ENCODE results near the gene GBX2. TPM values are rescaled to one million over a fixed set of nuclear protein-coding genes. Genes with fewer than 3 reads are reported as not detected.

The GBX2 gene
- total and polyA plus RNA-seq, 2 of the 8 experiments (the other 6 are each of a cell fraction or from before 2014, with no cell fraction given) = 0.38 to 0.89 TPM

GRCh38 chr2:236127010-236127409 is 41.2 kb downstream of the GBX2 start:
- CTCF ChIA-PET (ENCODE audit: partially characterized antibody) = interaction anchor here (0.7 to 3.0 kb wide), 5 partner anchors 13 to 348 kb away, joined by 3 to 10 read pairs (median 4); no protein-coding TSS in a partner anchor
- WGBS, 2 experiments (ENCODE audit: extremely low coverage in 1 of 2, insufficient coverage in 1 of 2, insufficient read length in 1 of 2, insufficient replicate concordance in 2 of 2, low coverage in 1 of 2, low lambda C conversion rate in 2 of 2, missing lambda C conversion rate in 1 of 2) = 89% methylated on average over 11 of the region's 11 CpGs; no CpG with 5 or more reads in 1 of the 2 experiments
- no peak for TF ChIP-seq E2F6 (IDR thresholded peaks at IDR 0.05)
- TF ChIP-seq ATF3 (IDR thresholded peaks at IDR 0.05; ENCODE audit: insufficient read depth, low read depth, low read length) = no peak
- no peak for TF ChIP-seq RAD21 (IDR thresholded peaks at IDR 0.05 in 1 of 2, conservative IDR thresholded peaks at IDR 0.05 in 1 of 2; ENCODE audit: low read depth in 2 of 2, low read length in 2 of 2)
- TF ChIP-seq SIRT6 (IDR thresholded peaks at IDR 0.05; ENCODE audit: low read length) = no peak
- TF ChIP-seq KDM1A (IDR thresholded peaks at IDR 0.05; ENCODE audit: borderline replicate concordance, low read length) = no peak
- no peak for TF ChIP-seq BRCA1 (IDR thresholded peaks at IDR 0.05; ENCODE audit: low read depth, low read length)
- TF ChIP-seq SRF (IDR thresholded peaks at IDR 0.05; ENCODE audit: low read depth, low read length) = no peak
- TF ChIP-seq EP300 (IDR thresholded peaks at IDR 0.05; ENCODE audit: borderline replicate concordance in 1 of 2, low read depth in 2 of 2, low read length in 2 of 2) = no peak
- TF ChIP-seq POLR2A (IDR thresholded peaks at IDR 0.05; ENCODE audit: control extremely low read depth in 1 of 2, low read depth in 2 of 2, low read length in 2 of 2) = no peak
- no peak for TF ChIP-seq SP4 (IDR thresholded peaks at IDR 0.05; ENCODE audit: low read length)
- no peak for TF ChIP-seq ASH2L (IDR thresholded peaks at IDR 0.05; ENCODE audit: low read length)
- no peak for TF ChIP-seq SIX5 (IDR thresholded peaks at IDR 0.05; ENCODE audit: low read depth, low read length)
- TF ChIP-seq SIN3A (conservative IDR thresholded peaks at IDR 0.05 in 1 of 2, IDR thresholded peaks at IDR 0.05 in 1 of 2; ENCODE audit: low read depth in 1 of 2, low read length in 2 of 2) = no peak

More at GRCh38 chr2:236127010-236127409, 41.2 kb downstream of the GBX2 start:
- Histone ChIP-seq H4K20me1 (replicated peaks in 1 of 2; ENCODE audit: control insufficient read depth in 1 of 2, insufficient read depth in 2 of 2, low read length in 2 of 2) (peaks cover 1 to 6% of the 10 kb centered on the region in 2 experiments), H3K18ac (ENCODE audit: extremely low read depth, low read length) (no peak overlapping the region), H2BK12ac (ENCODE audit: low read depth, low read length) (no peak overlapping the region), H3K4me3 (ENCODE audit: extremely low read depth in 1 of 4, insufficient read depth in 2 of 4, low read depth in 3 of 4, low read length in 4 of 4) (no peak overlapping the region), H3K23me2 (ENCODE audit: low read depth, low read length) (no peaks in the 10 kb centered on the region), H3K79me1 (ENCODE audit: low read depth, low read length) (no peaks in the 10 kb centered on the region; the same call in 1 of the 2 replicates), H3K36me3 (ENCODE audit: control insufficient read depth in 2 of 4, insufficient read depth in 4 of 4, low read length in 3 of 4) (no peaks in the 10 kb centered on the region; a peak in 1 of 8 replicates), H2BK5ac (ENCODE audit: low read depth, low read length) (no peak overlapping the region), H4K5ac (ENCODE audit: insufficient read length, low read depth, low read length) (no peak overlapping the region), H2AK5ac (ENCODE audit: low read depth, low read length) (no peak overlapping the region), H2AFZ (ENCODE audit: low read length) (no peak overlapping the region), H3K79me2 (ENCODE audit: control insufficient read depth in 1 of 2, insufficient read depth in 2 of 2, low read length in 2 of 2) (no peaks in the 10 kb centered on the region), H2BK20ac (ENCODE audit: low read length) (no peak overlapping the region), H3K4ac (replicated peaks; ENCODE audit: insufficient read length, low read depth, low read length) (no peak overlapping the region), H3K27ac (ENCODE audit: low read depth, low read length) (no peak overlapping the region), H4K91ac (replicated peaks; ENCODE audit: insufficient read length, low read length) (no peak overlapping the region), H3K14ac (ENCODE audit: insufficient read length) (no peak overlapping the region), H2BK15ac (ENCODE audit: low read length) (no peak overlapping the region), H3K9me3 (ENCODE audit: insufficient read depth in 2 of 2, low read depth in 1 of 2, low read length in 1 of 2) (no peaks in the 10 kb centered on the region), H3K4me2 (ENCODE audit: insufficient read depth in 1 of 2, low read depth in 2 of 2, low read length in 2 of 2) (no peak overlapping the region), H3K23ac (ENCODE audit: insufficient read length) (no peak overlapping the region), H3K9ac (replicated peaks in 1 of 4; ENCODE audit: extremely low read depth in 1 of 4, low read depth in 3 of 4, low read length in 3 of 4) (no peak overlapping the region), H2BK120ac (replicated peaks; ENCODE audit: low read depth, low read length) (no peak overlapping the region), H3K56ac (replicated peaks; ENCODE audit: insufficient read length, low read depth, low read length) (no peak overlapping the region), H3K4me1 (replicated peaks in 1 of 4; ENCODE audit: control insufficient read depth in 3 of 4, insufficient read depth in 4 of 4, low read length in 3 of 4) (peaks cover 0 to 10% (median 4%) of the 10 kb centered on the region in 4 experiments; a peak in 4 of 7 replicates), H3K27me3 (replicated peaks in 1 of 4; ENCODE audit: control insufficient read depth in 3 of 4, extremely low read depth in 1 of 4, insufficient read depth in 3 of 4, low read length in 3 of 4) (no peaks in the 10 kb centered on the region), H4K8ac (ENCODE audit: extremely low read depth, insufficient read depth, low read length) (0 out of 2 replicates have a peak overlapping the region, but pooled peaks have one; percentile 31)
- FAIRE-seq (no peak), DNase-seq (ENCODE audit: low read depth in 1 of 2, low spot score in 2 of 2) (no peak)
- POLR2A ChIA-PET (ENCODE audit: partially characterized antibody) = interaction anchor here (0.6 to 1.5 kb wide), 3 partner anchors 15 to 61 kb away, joined by 3 read pairs; no protein-coding TSS in a partner anchor

All from H1 (cell line).